Measurements from ENCODE around the gene MIEN1. TPM values are rescaled to one million over a fixed set of nuclear protein-coding genes. Genes with fewer than 3 reads are reported as not detected.
A peak's percentile ranks its signal among the peaks of the same experiment; 100 is the strongest.

MIEN1 gene
- total and polyA plus RNA-seq, 2 of the 13 experiments (the other 11 are each of a cell fraction or from before 2014, with no cell fraction given): 40.6 to 56.6 TPM

GRCh38 chr17:39738983-39739884, 8.9 kb upstream of the MIEN1 start (continued):
- TF ChIP-seq, protein P1, sequence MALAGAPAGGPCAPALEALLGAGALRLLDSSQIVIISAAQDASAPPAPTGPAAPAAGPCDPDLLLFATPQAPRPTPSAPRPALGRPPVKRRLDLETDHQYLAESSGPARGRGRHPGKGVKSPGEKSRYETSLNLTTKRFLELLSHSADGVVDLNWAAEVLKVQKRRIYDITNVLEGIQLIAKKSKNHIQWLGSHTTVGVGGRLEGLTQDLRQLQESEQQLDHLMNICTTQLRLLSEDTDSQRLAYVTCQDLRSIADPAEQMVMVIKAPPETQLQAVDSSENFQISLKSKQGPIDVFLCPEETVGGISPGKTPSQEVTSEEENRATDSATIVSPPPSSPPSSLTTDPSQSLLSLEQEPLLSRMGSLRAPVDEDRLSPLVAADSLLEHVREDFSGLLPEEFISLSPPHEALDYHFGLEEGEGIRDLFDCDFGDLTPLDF (CRISPR knock-in tag; IDR thresholded peaks at IDR 0.05): peak; percentile 51; the same call in 1 of the 2 replicates
- TF ChIP-seq TCF7 (IDR thresholded peaks at IDR 0.05; ENCODE audit: low read depth): peak; percentile 74
- TF ChIP-seq, protein P2, sequence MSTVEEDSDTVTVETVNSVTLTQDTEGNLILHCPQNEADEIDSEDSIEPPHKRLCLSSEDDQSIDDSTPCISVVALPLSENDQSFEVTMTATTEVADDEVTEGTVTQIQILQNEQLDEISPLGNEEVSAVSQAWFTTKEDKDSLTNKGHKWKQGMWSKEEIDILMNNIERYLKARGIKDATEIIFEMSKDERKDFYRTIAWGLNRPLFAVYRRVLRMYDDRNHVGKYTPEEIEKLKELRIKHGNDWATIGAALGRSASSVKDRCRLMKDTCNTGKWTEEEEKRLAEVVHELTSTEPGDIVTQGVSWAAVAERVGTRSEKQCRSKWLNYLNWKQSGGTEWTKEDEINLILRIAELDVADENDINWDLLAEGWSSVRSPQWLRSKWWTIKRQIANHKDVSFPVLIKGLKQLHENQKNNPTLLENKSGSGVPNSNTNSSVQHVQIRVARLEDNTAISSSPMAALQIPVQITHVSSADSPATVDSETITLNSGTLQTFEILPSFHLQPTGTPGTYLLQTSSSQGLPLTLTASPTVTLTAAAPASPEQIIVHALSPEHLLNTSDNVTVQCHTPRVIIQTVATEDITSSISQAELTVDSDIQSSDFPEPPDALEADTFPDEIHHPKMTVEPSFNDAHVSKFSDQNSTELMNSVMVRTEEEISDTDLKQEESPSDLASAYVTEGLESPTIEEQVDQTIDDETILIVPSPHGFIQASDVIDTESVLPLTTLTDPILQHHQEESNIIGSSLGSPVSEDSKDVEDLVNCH (CRISPR knock-in tag; IDR thresholded peaks at IDR 0.05): no peak
- no peak for TF ChIP-seq ARNT (IDR thresholded peaks at IDR 0.05)
- TF ChIP-seq RFXANK (CRISPR knock-in tag; IDR thresholded peaks at IDR 0.05): no peak; the same call in 1 of the 2 replicates
- TF ChIP-seq, protein P3, sequence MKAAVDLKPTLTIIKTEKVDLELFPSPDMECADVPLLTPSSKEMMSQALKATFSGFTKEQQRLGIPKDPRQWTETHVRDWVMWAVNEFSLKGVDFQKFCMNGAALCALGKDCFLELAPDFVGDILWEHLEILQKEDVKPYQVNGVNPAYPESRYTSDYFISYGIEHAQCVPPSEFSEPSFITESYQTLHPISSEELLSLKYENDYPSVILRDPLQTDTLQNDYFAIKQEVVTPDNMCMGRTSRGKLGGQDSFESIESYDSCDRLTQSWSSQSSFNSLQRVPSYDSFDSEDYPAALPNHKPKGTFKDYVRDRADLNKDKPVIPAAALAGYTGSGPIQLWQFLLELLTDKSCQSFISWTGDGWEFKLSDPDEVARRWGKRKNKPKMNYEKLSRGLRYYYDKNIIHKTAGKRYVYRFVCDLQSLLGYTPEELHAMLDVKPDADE (CRISPR knock-in tag; IDR thresholded peaks at IDR 0.05): peak; percentile 10; the same call in 1 of the 2 replicates
- no peak; the same call in 1 of the 2 replicates for TF ChIP-seq ZNF34 (CRISPR knock-in tag; IDR thresholded peaks at IDR 0.05; ENCODE audit: borderline replicate concordance)
- peak; percentile 59; the same call in 1 of the 2 replicates for TF ChIP-seq RFXAP (CRISPR knock-in tag; IDR thresholded peaks at IDR 0.05; ENCODE audit: borderline replicate concordance)
- TF ChIP-seq ZSCAN12 (CRISPR knock-in tag; IDR thresholded peaks at IDR 0.05): 0 out of 2 replicates have a peak, but pooled peaks have one; percentile 78
- TF ChIP-seq KLF16 (CRISPR knock-in tag; IDR thresholded peaks at IDR 0.05): peak in 1 of 2 experiments; percentile 71; a peak in 1 of 4 replicates
- TF ChIP-seq MNT (IDR thresholded peaks at IDR 0.05): peak; percentile 63
- TF ChIP-seq ZNF570 (CRISPR knock-in tag; IDR thresholded peaks at IDR 0.05; ENCODE audit: borderline replicate concordance): peak; percentile 85; the same call in 1 of the 2 replicates
- TF ChIP-seq ZFYVE20 (CRISPR knock-in tag; IDR thresholded peaks at IDR 0.05; ENCODE audit: borderline replicate concordance, low read depth): no peak
- TF ChIP-seq ZNF607 (CRISPR knock-in tag; IDR thresholded peaks at IDR 0.05; ENCODE audit: borderline replicate concordance): peak; percentile 41; the same call in 1 of the 2 replicates
- peak; percentile 85 for TF ChIP-seq KAT8 (CRISPR knock-in tag; IDR thresholded peaks at IDR 0.05)
- TF ChIP-seq ATF2 (CRISPR knock-in tag; IDR thresholded peaks at IDR 0.05): no peak; the same call in 1 of the 2 replicates
- TF ChIP-seq TEF (CRISPR knock-in tag; IDR thresholded peaks at IDR 0.05): no peak
- no peak for TF ChIP-seq SMC3 (IDR thresholded peaks at IDR 0.05; ENCODE audit: low read length)
- TF ChIP-seq HNRNPLL (IDR thresholded peaks at IDR 0.05; ENCODE audit: low read depth, low read length, poor library complexity, severe bottlenecking): peak; percentile 63
- no peak for TF ChIP-seq ZNF432 (CRISPR knock-in tag; IDR thresholded peaks at IDR 0.05; ENCODE audit: borderline replicate concordance)

Measured in HepG2 (cell line).